H9 (cell line): Measurements from ENCODE around the gene DIAPH2. TPM values are rescaled to one million over a fixed set of nuclear protein-coding genes. Genes with fewer than 3 reads are reported as not detected.
A peak's percentile ranks its signal among the peaks of the same experiment; 100 is the strongest.

Experiments used
- DNase-seq: peaks from one replicate; pipeline ENCODE4 v3.0.0-alpha.2; 2017
- H2AFZ ChIP-seq: one replicate; pipeline ENCODE4 v1.6.1; 2013; ENCODE audit warnings: mild to moderate bottlenecking, low read length, control low read depth, moderate library complexity
- H2AK5ac ChIP-seq: 2 replicates; pipeline ENCODE4 v1.6.1; 2013; ENCODE audit warnings: low read length, control low read depth, mixed read lengths; ENCODE audit not compliant: insufficient read length
- H2BK120ac ChIP-seq: one replicate; pipeline ENCODE4 v1.6.1; 2013; ENCODE audit warnings: low read depth, mild to moderate bottlenecking, low read length, control low read depth, inconsistent platforms; ENCODE audit not compliant: poor library complexity, severe bottlenecking
- H2BK12ac ChIP-seq: 2 replicates; pipeline ENCODE4 v1.6.1; 2013; ENCODE audit warnings: low read length, control low read depth, mixed read lengths, low read depth; ENCODE audit not compliant: insufficient read length
- H2BK15ac ChIP-seq: 2 replicates; pipeline ENCODE4 v1.6.1; 2013; ENCODE audit warnings: low read depth, low read length, control low read depth
- H2BK20ac ChIP-seq: one replicate; pipeline ENCODE4 v1.6.1; 2013; ENCODE audit warnings: low read depth, mild to moderate bottlenecking, low read length, control low read depth, inconsistent platforms; ENCODE audit not compliant: poor library complexity, severe bottlenecking
- H2BK5ac ChIP-seq: 2 replicates; pipeline ENCODE4 v1.6.1; 2013; ENCODE audit warnings: low read length, control low read depth, mixed read lengths; ENCODE audit not compliant: insufficient read length
- H3K14ac ChIP-seq: 2 replicates; pipeline ENCODE4 v1.6.1; 2013; ENCODE audit warnings: low read length, control low read depth; ENCODE audit not compliant: insufficient read depth
- H3K18ac ChIP-seq: 2 replicates; pipeline ENCODE4 v1.6.1; 2013; ENCODE audit warnings: low read depth, mild to moderate bottlenecking, mixed read lengths, low read length, control low read depth; ENCODE audit not compliant: insufficient read length
- H3K23ac ChIP-seq: 2 replicates; pipeline ENCODE4 v1.6.1; 2013; ENCODE audit warnings: low read length, control low read depth, mixed read lengths, low read depth; ENCODE audit not compliant: insufficient read length
- H3K23me2 ChIP-seq: 2 replicates; pipeline ENCODE4 v1.6.1; 2013; ENCODE audit warnings: low read depth, mild to moderate bottlenecking, mixed read lengths, low read length, control low read depth; ENCODE audit not compliant: insufficient read length, poor library complexity, severe bottlenecking
- H3K27ac ChIP-seq: 2 replicates; pipeline ENCODE4 v1.5.1; 2013; ENCODE audit warnings: low read length, control low read depth, mixed read lengths, low read depth; ENCODE audit not compliant: insufficient read length
- H3K27me3 ChIP-seq: 2 replicates; pipeline ENCODE4 v1.6.1; 2013; ENCODE audit warnings: low read length, control low read depth, inconsistent platforms; ENCODE audit not compliant: insufficient read depth
- H3K4ac ChIP-seq: 2 replicates; pipeline ENCODE4 v1.6.1; 2013; ENCODE audit warnings: low read depth, mild to moderate bottlenecking, control low read depth, inconsistent platforms, low read length, moderate library complexity
- H3K4me1 ChIP-seq: 2 replicates; pipeline ENCODE4 v1.6.1; 2013; ENCODE audit warnings: low read length, control low read depth, inconsistent platforms; ENCODE audit not compliant: insufficient read depth
- H3K4me2 ChIP-seq: 2 replicates; pipeline ENCODE4 v1.6.1; 2013; ENCODE audit warnings: low read length, control low read depth, mixed read lengths; ENCODE audit not compliant: insufficient read length, insufficient read depth
- H3K56ac ChIP-seq: 2 replicates; pipeline ENCODE4 v1.6.1; 2013; ENCODE audit warnings: low read depth, mild to moderate bottlenecking, mixed read lengths, low read length, control low read depth; ENCODE audit not compliant: insufficient read length
- H3K79me1 ChIP-seq: 2 replicates; pipeline ENCODE4 v1.6.1; 2013; ENCODE audit warnings: low read depth, mild to moderate bottlenecking, moderate library complexity, low read length, control low read depth, inconsistent platforms; ENCODE audit not compliant: insufficient read depth, poor library complexity, severe bottlenecking
- H3K79me2 ChIP-seq: 2 replicates; pipeline ENCODE4 v1.6.1; 2013; ENCODE audit warnings: low read length, control low read depth, inconsistent platforms; ENCODE audit not compliant: insufficient read depth
- H3K9ac ChIP-seq: 2 replicates; pipeline ENCODE4 v1.6.1; 2013; ENCODE audit warnings: low read length, control low read depth, mixed read lengths; ENCODE audit not compliant: insufficient read length; ENCODE audit errors: extremely low read depth
- H3K9me3 ChIP-seq: one replicate; pipeline ENCODE4 v1.6.1; 2013; ENCODE audit warnings: low read depth, low read length, inconsistent platforms; ENCODE audit not compliant: control insufficient read depth
- H3T11ph ChIP-seq: one replicate; pipeline ENCODE4 v1.6.1; 2013; ENCODE audit warnings: mild to moderate bottlenecking, low read length, control low read depth, inconsistent platforms
- H4K20me1 ChIP-seq: one replicate; pipeline ENCODE4 v1.6.1; 2013; ENCODE audit not compliant: control insufficient read depth, insufficient read length, insufficient read depth
- H4K5ac ChIP-seq: 2 replicates; pipeline ENCODE4 v1.6.1; 2013; ENCODE audit warnings: low read depth, mild to moderate bottlenecking, mixed read lengths, low read length, control low read depth; ENCODE audit not compliant: insufficient read length
- H4K8ac ChIP-seq: replicated peaks from 2 replicates; pipeline ENCODE4 v1.6.1; 2013; ENCODE audit warnings: low read length, control low read depth, mixed read lengths, low read depth; ENCODE audit not compliant: insufficient read length
- H4K91ac ChIP-seq: 2 replicates; pipeline ENCODE4 v1.6.1; 2013; ENCODE audit warnings: low read depth, mild to moderate bottlenecking, moderate library complexity, mixed read lengths, low read length, control low read depth; ENCODE audit not compliant: insufficient read length
- H3K27ac Mint-ChIP-seq, 3 experiments: 2 replicates in 2 of 3; 3 replicates in 1 of 3; pipeline ENCODE4 v1.8.0; 2020 to 2021; ENCODE audit warnings: mixed read lengths in 3 of 3, mild to moderate bottlenecking in 1 of 3, moderate library complexity in 1 of 3
- H3K27me3 Mint-ChIP-seq: 2 replicates; pipeline ENCODE4 v1.8.0; 2021; ENCODE audit warnings: low read depth, mild to moderate bottlenecking, moderate library complexity, mixed read lengths
- H3K36me3 Mint-ChIP-seq, 3 experiments: 2 replicates in 2 of 3; 3 replicates in 1 of 3; pipeline ENCODE4 v1.8.0; 2020 to 2021; ENCODE audit warnings: low read depth in 3 of 3, mixed read lengths in 3 of 3; ENCODE audit not compliant: insufficient read depth in 1 of 3
- H3K4me1 Mint-ChIP-seq, 2 experiments: 2 replicates each; pipeline ENCODE4 v1.8.0; 2020; ENCODE audit warnings: mixed read lengths in 2 of 2
- H3K4me3 Mint-ChIP-seq, 2 experiments: 2 replicates in 1 of 2; 3 replicates in 1 of 2; pipeline ENCODE4 v1.8.0; 2020 to 2021; ENCODE audit warnings: mild to moderate bottlenecking in 2 of 2, mixed read lengths in 2 of 2, moderate library complexity in 1 of 2
- H3K9me3 Mint-ChIP-seq, 2 experiments: 2 replicates in 1 of 2; 3 replicates in 1 of 2; pipeline ENCODE4 v1.8.0; 2020; ENCODE audit warnings: mild to moderate bottlenecking in 2 of 2, mixed read lengths in 2 of 2, moderate library complexity in 1 of 2
- WGBS: extraction: QIAGEN DNeasy Blood & Tissue Kit; methylation state at CpG from one replicate; pipeline ENCODE4 v1.1.7; 2013; ENCODE audit warnings: missing lambda C conversion rate, low lambda C conversion rate, mixed read lengths; ENCODE audit not compliant: insufficient read length; ENCODE audit errors: extremely low coverage; 5-methylcytosine and 5-hydroxymethylcytosine counted together
- total RNA-seq: library from RNA; stranded (reverse); gene quantifications from 2 replicates; pipeline ENCODE4 v1.2.1, GENCODE V29; 2021
- TF ChIP-seq, protein P1 (sequence below): fragments of 200-600 bp; sonication (generic); conservative IDR thresholded peaks from 3 replicates; pipeline ENCODE4 v1.8.0; 2021; ENCODE audit warnings: antibody characterized with exemption, mild to moderate bottlenecking

DIAPH2 gene
- total RNA-seq, 1 experiment from 2014 or later, result 45.4 TPM

- Mint-ChIP-seq H3K36me3 (peaks cover 0 to 4% (median 3%) of the 10 kb centered on the region in 3 experiments; a peak in 3 of 7 replicates), H3K4me3 (no peak overlapping the region), H3K4me1 (peaks cover 59 to 83% of the 10 kb centered on the region in 2 experiments), H3K9me3 (no peaks in the 10 kb centered on the region), H3K27me3 (peaks cover 12% of the 10 kb centered on the region), H3K27ac (peak overlapping the region in 2 of 3 experiments; percentile 5 to 18; a peak in 1 of 7 replicates)
- no peak overlapping the region for H3T11ph ChIP-seq
- no peak overlapping the region for H3K14ac ChIP-seq
- no peak overlapping the region for H2AFZ ChIP-seq
- H3K27ac ChIP-seq, result no peak overlapping the region
- H3K4ac ChIP-seq, result no peak overlapping the region
- no peaks in the 10 kb centered on the region for H3K79me1 ChIP-seq
- H2BK120ac ChIP-seq, result no peak overlapping the region
- H3K23ac ChIP-seq, result no peak overlapping the region
- no peak overlapping the region for H2BK20ac ChIP-seq
- no peak overlapping the region for H3K18ac ChIP-seq
- TF ChIP-seq, protein P1, sequence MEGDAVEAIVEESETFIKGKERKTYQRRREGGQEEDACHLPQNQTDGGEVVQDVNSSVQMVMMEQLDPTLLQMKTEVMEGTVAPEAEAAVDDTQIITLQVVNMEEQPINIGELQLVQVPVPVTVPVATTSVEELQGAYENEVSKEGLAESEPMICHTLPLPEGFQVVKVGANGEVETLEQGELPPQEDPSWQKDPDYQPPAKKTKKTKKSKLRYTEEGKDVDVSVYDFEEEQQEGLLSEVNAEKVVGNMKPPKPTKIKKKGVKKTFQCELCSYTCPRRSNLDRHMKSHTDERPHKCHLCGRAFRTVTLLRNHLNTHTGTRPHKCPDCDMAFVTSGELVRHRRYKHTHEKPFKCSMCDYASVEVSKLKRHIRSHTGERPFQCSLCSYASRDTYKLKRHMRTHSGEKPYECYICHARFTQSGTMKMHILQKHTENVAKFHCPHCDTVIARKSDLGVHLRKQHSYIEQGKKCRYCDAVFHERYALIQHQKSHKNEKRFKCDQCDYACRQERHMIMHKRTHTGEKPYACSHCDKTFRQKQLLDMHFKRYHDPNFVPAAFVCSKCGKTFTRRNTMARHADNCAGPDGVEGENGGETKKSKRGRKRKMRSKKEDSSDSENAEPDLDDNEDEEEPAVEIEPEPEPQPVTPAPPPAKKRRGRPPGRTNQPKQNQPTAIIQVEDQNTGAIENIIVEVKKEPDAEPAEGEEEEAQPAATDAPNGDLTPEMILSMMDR, result no peak
- H3K9me3 ChIP-seq, result no peaks in the 10 kb centered on the region
- H2BK15ac ChIP-seq, result no peak overlapping the region
- no peak overlapping the region for H3K4me2 ChIP-seq
- no peak overlapping the region for H4K5ac ChIP-seq
- no peak for DNase-seq
- no CpG with 5 or more reads among the region's 2 CpGs for WGBS
- peaks cover 7% of the 10 kb centered on the region for H3K23me2 ChIP-seq
- H4K8ac ChIP-seq, result no peak overlapping the region
- H3K9ac ChIP-seq, result no peak overlapping the region
- no peak overlapping the region for H2BK5ac ChIP-seq
- H2BK12ac ChIP-seq, result no peak overlapping the region
- no peak overlapping the region for H2AK5ac ChIP-seq
- H4K20me1 ChIP-seq, result no peaks in the 10 kb centered on the region
- no peak overlapping the region for H4K91ac ChIP-seq
- no peaks in the 10 kb centered on the region for H3K79me2 ChIP-seq
- H3K56ac ChIP-seq, result no peak overlapping the region
- no peaks in the 10 kb centered on the region; the same call in 1 of the 2 replicates for H3K27me3 ChIP-seq
- H3K4me1 ChIP-seq, result peaks cover 4% of the 10 kb centered on the region; the same call in 1 of the 2 replicates
Measured at GRCh38 chrX:96689991-96690390, 5.3 kb downstream of the DIAPH2 start.
